ENCODE data around the gene NCDN. TPM values are rescaled to one million over a fixed set of nuclear protein-coding genes. Genes with fewer than 3 reads are reported as not detected.

The NCDN gene
- total and polyA plus RNA-seq, 2 of the 8 experiments (the other 6 are each of a cell fraction or from before 2014, with no cell fraction given) = 26.2 to 35.4 TPM

DNA sequence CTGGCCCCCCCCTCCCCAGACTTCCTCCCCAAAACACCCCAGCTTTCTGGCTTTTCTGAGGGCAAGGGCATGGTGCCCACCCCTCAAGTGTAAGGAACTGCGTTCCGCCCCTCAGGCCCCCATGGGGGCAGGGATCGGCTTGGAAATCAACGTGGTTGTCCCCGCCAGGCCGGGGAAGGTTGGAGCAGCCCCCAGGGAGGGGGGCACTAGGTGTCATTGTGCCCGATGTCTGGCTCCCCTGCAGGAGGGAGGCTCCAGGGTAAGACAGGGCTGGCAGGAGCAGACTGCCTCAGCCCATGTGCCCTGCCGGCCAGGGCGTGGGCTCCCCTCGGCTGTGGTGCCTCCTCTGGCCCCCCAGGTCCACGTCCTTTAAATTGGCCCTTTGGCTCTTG is 8.1 kb downstream of the NCDN start (continued):
- no peak for TF ChIP-seq NANOG (IDR thresholded peaks at IDR 0.05; ENCODE audit: insufficient read depth, low read depth, low read length, poor library complexity, severe bottlenecking)
- no peak for TF ChIP-seq FOSL1 (IDR thresholded peaks at IDR 0.05; ENCODE audit: insufficient read depth, low read depth, low read length)
- no peak for TF ChIP-seq BACH1 (IDR thresholded peaks at IDR 0.05; ENCODE audit: low read length)
- TF ChIP-seq TAF7 (optimal IDR thresholded peaks at IDR 0.05; ENCODE audit: borderline replicate concordance, low read depth, low read length) = no peak
- TF ChIP-seq CEBPB (IDR thresholded peaks at IDR 0.05; ENCODE audit: low read depth, low read length) = no peak

All from H1 (cell line).